Panc1 (cell line): ENCODE measurements around the gene PHACTR4. TPM values are rescaled to one million over a fixed set of nuclear protein-coding genes. Genes with fewer than 3 reads are reported as not detected.

Experiments
- ATAC-seq: fragments of 200-7000 bp; cut with Tn5 transposase; 2 replicates; pipeline ENCODE4 v1.9.1; 2020; ENCODE audit warnings: mild to moderate bottlenecking, moderate library complexity
- BruUV-seq: library from RNA; stranded (reverse); fragments of 400-500 nt; replicated peaks from 2 replicates; lab custom pipeline; 2021; lab: Mats Ljungman, UMichigan
- CTCF ChIA-PET: fragments of 300-600 bp; sonication (Branson Sonifier 250); formaldehyde crosslinking; loops from one replicate; lab custom pipeline; 2022; ENCODE audit warnings: antibody characterized with exemption; lab: Charles Lee
- POLR2A ChIA-PET: fragments of 300-600 bp; sonication (Branson Sonifier 250); formaldehyde crosslinking; loops from one replicate; lab custom pipeline; 2022; ENCODE audit warnings: antibody characterized with exemption; lab: Charles Lee
- DNase-seq: peaks from one replicate; pipeline ENCODE4 v3.0.0-alpha.2; 2010; ENCODE audit warnings: low read depth, low spot score
- H3K27ac ChIP-seq: 2 replicates; pipeline ENCODE4 v1.5.1; 2011; ENCODE audit warnings: mild to moderate bottlenecking, low read length, inconsistent platforms
- H3K27me3 ChIP-seq: fragments of 200-500 bp; sonication (Bioruptor generic); 2 replicates; pipeline ENCODE4 v1.6.0; 2014; ENCODE audit warnings: low read length, inconsistent platforms; ENCODE audit not compliant: control insufficient read depth, insufficient read depth
- H3K36me3 ChIP-seq: fragments of 200-500 bp; sonication (Bioruptor generic); 2 replicates; pipeline ENCODE4 v1.5.1; 2014; ENCODE audit warnings: inconsistent platforms, mild to moderate bottlenecking, low read length, moderate library complexity; ENCODE audit not compliant: control insufficient read depth, insufficient read depth
- H3K4me1 ChIP-seq: 2 replicates; pipeline ENCODE4 v1.5.1; 2011; ENCODE audit warnings: inconsistent platforms, mild to moderate bottlenecking, low read length, moderate library complexity; ENCODE audit not compliant: control insufficient read depth, insufficient read depth
- H3K4me3 ChIP-seq, 2 experiments: 2 replicates each; pipeline ENCODE4 v1.5.1; 2011 to 2012; ENCODE audit warnings: low read depth in 2 of 2, low read length in 2 of 2, mild to moderate bottlenecking in 2 of 2, inconsistent platforms in 1 of 2, moderate library complexity in 1 of 2
- H3K9me3 ChIP-seq: fragments of 200-500 bp; sonication (Bioruptor generic); 2 replicates; pipeline ENCODE4 v1.5.1; 2014; ENCODE audit warnings: low read depth, mild to moderate bottlenecking, inconsistent platforms, low read length, moderate library complexity; ENCODE audit not compliant: control insufficient read depth, insufficient read depth
- CTCF ChIP-seq: fragments of 450-650 bp; IDR thresholded peaks from 2 replicates; pipeline ENCODE4 v1.5.1; 2017; ENCODE audit warnings: mild to moderate bottlenecking
- POLR2AphosphoS5 ChIP-seq: IDR thresholded peaks from 2 replicates; pipeline ENCODE4 v1.6.1; 2012; ENCODE audit warnings: mild to moderate bottlenecking, low read depth, low read length, moderate library complexity
- SIN3A ChIP-seq: IDR thresholded peaks from 2 replicates; pipeline ENCODE4 v1.6.1; 2012; ENCODE audit warnings: low read depth, mild to moderate bottlenecking, low read length, moderate library complexity, borderline replicate concordance; ENCODE audit not compliant: insufficient read depth
- TCF7L2 ChIP-seq: IDR thresholded peaks from 2 replicates; pipeline ENCODE4 v1.6.1; 2011; ENCODE audit warnings: mild to moderate bottlenecking, low read depth, low read length, inconsistent platforms
- in situ Hi-C: cut with HindIII; loops from 2 replicates; pipeline ENCODE4 v1.10.0; 2016; ENCODE audit warnings: low sequenced_read_pairs, low pct_unique_long_range_greater_than_20kb
- intact Hi-C: fragments of 100-400 bp; cut with micrococcal nuclease; formaldehyde crosslinking; loops from one replicate; pipeline ENCODE4 v1.10.0; 2022; ENCODE audit not compliant: unreplicated experiment
- total RNA-seq: library from RNA; stranded (reverse); gene quantifications from one replicate; pipeline ENCODE4 v1.2.1, GENCODE V29; 2021; ENCODE audit not compliant: unreplicated experiment
- TF ChIP-seq, protein P1 (sequence below), 2 experiments: IDR thresholded peaks; 2 replicates each; pipeline ENCODE4 v1.6.1; 2011 to 2012; ENCODE audit warnings: low read depth in 2 of 2, control low read depth in 1 of 2, low read length in 1 of 2, mild to moderate bottlenecking in 1 of 2, moderate library complexity in 1 of 2; ENCODE audit not compliant: insufficient read depth in 1 of 2

Gene PHACTR4
- total RNA-seq, 1 experiment from 2014 or later = 63.4 TPM

GRCh38 chr1:28354121-28354520, 15.4 kb upstream of the PHACTR4 start:
- ATAC-seq = peak; percentile 24; the same call in 1 of the 2 replicates

GRCh38 chr1:28358716-28359115, 10.8 kb upstream of the PHACTR4 start:
- Histone ChIP-seq H3K4me1 (no peaks in the 10 kb centered on the region), H3K4me3 (no peak overlapping the region), H3K27me3 (no peaks in the 10 kb centered on the region), H3K36me3 (no peaks in the 10 kb centered on the region), H3K27ac (no peak overlapping the region), H3K9me3 (no peaks in the 10 kb centered on the region)
- POLR2A ChIA-PET = no interaction called here
- in situ Hi-C loops (no loop called here), intact Hi-C loops (no loop called here)
- TF ChIP-seq POLR2AphosphoS5 (no peak), TCF7L2 (no peak), CTCF (no peak), SIN3A (no peak)
- TF ChIP-seq, protein P1, sequence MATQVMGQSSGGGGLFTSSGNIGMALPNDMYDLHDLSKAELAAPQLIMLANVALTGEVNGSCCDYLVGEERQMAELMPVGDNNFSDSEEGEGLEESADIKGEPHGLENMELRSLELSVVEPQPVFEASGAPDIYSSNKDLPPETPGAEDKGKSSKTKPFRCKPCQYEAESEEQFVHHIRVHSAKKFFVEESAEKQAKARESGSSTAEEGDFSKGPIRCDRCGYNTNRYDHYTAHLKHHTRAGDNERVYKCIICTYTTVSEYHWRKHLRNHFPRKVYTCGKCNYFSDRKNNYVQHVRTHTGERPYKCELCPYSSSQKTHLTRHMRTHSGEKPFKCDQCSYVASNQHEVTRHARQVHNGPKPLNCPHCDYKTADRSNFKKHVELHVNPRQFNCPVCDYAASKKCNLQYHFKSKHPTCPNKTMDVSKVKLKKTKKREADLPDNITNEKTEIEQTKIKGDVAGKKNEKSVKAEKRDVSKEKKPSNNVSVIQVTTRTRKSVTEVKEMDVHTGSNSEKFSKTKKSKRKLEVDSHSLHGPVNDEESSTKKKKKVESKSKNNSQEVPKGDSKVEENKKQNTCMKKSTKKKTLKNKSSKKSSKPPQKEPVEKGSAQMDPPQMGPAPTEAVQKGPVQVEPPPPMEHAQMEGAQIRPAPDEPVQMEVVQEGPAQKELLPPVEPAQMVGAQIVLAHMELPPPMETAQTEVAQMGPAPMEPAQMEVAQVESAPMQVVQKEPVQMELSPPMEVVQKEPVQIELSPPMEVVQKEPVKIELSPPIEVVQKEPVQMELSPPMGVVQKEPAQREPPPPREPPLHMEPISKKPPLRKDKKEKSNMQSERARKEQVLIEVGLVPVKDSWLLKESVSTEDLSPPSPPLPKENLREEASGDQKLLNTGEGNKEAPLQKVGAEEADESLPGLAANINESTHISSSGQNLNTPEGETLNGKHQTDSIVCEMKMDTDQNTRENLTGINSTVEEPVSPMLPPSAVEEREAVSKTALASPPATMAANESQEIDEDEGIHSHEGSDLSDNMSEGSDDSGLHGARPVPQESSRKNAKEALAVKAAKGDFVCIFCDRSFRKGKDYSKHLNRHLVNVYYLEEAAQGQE (IDR thresholded peaks at IDR 0.05; ENCODE audit: insufficient read depth in 1 of 2, low read depth in 2 of 2, low read length in 1 of 2) = no peak
- DNase-seq (no peak), ATAC-seq (no peak)
- BruUV-seq = no TSS peak
- CTCF ChIA-PET = interaction anchor here (2.1 to 2.2 kb wide), 2 partner anchors 9 to 11 kb away, joined by 7 to 9 read pairs; partner anchors contain the start of gene PHACTR4

More at GRCh38 chr1:28354121-28354520, 15.4 kb upstream of the PHACTR4 start:
- no peak for DNase-seq
- no TSS peak for BruUV-seq
- Histone ChIP-seq H3K36me3 (no peaks in the 10 kb centered on the region), H3K27ac (no peak overlapping the region), H3K4me3 (no peak overlapping the region), H3K27me3 (no peaks in the 10 kb centered on the region), H3K9me3 (no peaks in the 10 kb centered on the region), H3K4me1 (no peaks in the 10 kb centered on the region)
- POLR2A ChIA-PET = interaction anchor here (0.5 to 1.0 kb wide), 2 partner anchors 8 to 15 kb away, joined by 3 to 11 read pairs; partner anchors contain the start of gene PHACTR4
- intact Hi-C loops (no loop called here), in situ Hi-C loops (no loop called here)
- CTCF ChIA-PET = interaction anchor here (0.6 to 0.9 kb wide), 2 partner anchors 10 to 106 kb away, joined by 3 to 4 read pairs; no protein-coding TSS in a partner anchor
- TF ChIP-seq CTCF = no peak
- TF ChIP-seq TCF7L2 = no peak
- TF ChIP-seq, protein P1 (IDR thresholded peaks at IDR 0.05; ENCODE audit: insufficient read depth in 1 of 2, low read depth in 2 of 2, low read length in 1 of 2) = no peak
- TF ChIP-seq SIN3A = no peak
- TF ChIP-seq POLR2AphosphoS5 = no peak
